Stimulated activated CD4-positive, alpha-beta T cell treated with anti-CD3 and anti-CD28 coated beads, Interleukin-1b, Interleukin-23, amount 100 ng/mL, for 24 hours (primary cell): ENCODE results near the gene GPATCH8.

Experiments used
- DNase-seq, 4 experiments: peaks; one replicate each; pipeline ENCODE4 v3.0.0-alpha.2; 2020; ENCODE audit warnings: low read depth in 4 of 4, low spot score in 1 of 4

GPATCH8 gene

GRCh38 chr17:44464037-44464436 is 39.2 kb downstream of the GPATCH8 start:
- no peak for DNase-seq

- no peak for DNase-seq
These were observed 51.4 kb downstream of the GPATCH8 start for GRCh38 chr17:44451832-44452231.

DNA sequence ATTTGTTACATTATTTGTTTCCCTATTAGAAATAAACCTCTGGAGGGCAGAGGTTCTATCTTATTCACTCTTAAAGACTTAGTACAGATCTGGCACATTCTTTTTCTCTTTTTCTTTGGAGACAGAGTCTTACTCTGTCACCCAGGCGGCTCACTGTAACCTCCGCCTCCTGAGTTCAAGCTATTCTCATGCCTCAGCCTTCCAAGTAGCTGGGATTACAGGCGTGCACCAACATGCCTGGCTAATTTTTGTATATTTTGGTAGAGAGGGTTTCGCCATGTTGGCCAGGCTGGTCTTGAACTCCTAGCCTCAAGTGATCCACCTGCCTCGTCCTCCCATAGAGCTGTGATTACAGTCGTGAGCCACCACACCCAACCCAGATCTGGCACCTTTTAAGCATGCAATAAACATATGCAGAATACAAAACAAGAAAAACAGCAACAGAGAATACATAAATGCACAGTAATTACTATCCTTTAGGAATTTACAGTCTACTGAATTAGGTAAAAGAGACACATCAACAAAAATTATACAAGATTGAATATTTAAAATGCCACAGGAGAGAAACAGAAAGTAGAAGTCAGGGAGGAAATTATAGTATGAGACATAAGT is 52.1 kb downstream of the GPATCH8 start:
- DNase-seq = no peak

DNA sequence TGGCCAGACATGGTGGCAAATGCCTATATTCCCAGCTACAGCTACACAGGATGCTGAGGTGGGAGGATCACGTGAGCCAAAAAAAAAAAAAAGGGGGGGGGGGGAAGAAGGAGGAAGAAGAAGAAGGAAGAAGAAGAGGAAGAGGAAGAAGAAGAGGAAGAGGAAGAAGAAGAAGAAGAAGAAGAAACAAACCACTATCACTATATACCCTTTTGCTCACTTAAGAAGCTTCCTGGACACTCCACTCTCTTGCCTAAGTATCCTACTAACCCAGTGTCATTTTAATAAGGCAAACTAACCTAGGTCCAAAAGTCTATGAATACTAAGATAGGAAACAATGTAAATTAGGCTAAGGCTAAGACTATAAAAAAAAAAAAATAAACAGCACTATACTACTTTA is 54.8 kb downstream of the GPATCH8 start:
- DNase-seq = no peak

GRCh38 chr17:44444735-44445105 is 58.5 kb downstream of the GPATCH8 start:
- no peak for DNase-seq

DNA sequence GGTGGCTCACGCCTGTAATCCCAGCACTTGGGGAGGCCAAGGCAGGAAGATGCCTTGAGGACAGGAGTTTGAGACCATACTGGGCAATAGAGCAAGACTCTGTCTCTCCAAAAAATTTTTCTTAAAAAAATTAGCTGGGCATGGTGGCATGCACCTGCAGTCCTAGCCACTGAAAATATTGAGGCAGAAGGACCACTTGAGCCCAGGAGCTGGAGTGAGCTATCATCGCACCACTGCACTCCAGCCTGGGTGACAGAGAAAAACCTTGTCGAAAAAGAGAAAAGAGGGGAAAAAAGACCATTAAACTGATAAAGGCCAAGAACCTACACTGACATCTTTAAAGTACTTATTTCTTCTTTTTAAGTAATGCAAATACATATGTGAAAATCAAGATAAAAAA is 60.4 kb downstream of the GPATCH8 start:
- no peak for DNase-seq

DNA sequence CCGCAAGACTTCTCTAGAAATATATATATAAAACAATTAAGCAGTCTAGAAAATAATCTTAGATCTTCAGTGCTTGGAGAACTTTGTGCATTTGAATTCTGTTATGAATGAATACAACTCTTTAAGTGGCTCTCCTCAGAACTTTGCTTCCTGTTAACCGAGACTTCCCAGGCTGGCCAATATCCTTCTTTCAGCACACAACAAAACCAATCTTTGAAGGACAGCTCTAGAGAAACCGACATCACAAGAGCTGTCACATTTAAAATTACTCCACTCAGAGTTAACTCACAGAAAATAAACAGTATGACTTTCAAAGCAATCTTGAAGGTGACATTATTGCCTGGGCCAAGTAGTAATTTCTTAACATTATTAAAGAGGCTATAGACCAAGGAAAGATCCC is 64.0 kb downstream of the GPATCH8 start:
- DNase-seq = no peak

DNA sequence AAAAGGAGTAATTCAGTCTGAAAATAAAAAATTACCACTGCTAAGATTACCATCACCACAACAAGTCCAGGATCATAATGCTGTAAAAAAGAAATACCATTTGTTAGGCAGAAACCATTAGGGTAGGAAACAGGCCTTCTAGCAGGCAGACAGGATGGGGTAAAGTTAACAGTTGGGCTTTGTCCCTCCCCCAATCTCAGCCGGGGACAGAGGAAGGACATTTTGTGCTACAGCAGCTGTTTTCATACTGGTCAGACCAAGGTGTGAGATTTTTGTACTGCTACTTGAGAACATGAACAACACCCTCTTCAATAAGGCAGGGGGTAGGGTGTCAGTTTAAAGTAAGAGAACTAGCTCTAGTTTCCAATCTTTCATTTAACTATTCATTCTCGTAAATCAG is 64.6 kb downstream of the GPATCH8 start:
- DNase-seq = no peak

DNA sequence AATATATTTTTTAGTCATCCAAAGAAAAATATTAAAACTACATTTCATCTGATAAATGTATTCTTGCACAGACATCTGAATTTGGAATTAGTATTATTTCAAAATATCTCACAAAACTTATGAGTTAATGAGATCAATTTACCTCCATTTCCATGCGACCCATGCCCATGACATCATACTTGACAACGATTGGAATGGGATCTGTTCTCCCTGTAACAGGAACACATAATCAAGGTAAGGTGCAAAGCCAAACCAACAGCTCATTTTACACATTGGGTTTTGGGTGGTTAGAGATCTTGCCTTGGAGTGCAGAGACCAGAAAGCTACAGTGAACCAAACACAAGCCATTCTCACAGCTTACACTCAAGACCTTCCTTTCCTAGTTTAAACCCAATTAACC is 66.9 kb downstream of the GPATCH8 start:
- DNase-seq = no peak

DNA sequence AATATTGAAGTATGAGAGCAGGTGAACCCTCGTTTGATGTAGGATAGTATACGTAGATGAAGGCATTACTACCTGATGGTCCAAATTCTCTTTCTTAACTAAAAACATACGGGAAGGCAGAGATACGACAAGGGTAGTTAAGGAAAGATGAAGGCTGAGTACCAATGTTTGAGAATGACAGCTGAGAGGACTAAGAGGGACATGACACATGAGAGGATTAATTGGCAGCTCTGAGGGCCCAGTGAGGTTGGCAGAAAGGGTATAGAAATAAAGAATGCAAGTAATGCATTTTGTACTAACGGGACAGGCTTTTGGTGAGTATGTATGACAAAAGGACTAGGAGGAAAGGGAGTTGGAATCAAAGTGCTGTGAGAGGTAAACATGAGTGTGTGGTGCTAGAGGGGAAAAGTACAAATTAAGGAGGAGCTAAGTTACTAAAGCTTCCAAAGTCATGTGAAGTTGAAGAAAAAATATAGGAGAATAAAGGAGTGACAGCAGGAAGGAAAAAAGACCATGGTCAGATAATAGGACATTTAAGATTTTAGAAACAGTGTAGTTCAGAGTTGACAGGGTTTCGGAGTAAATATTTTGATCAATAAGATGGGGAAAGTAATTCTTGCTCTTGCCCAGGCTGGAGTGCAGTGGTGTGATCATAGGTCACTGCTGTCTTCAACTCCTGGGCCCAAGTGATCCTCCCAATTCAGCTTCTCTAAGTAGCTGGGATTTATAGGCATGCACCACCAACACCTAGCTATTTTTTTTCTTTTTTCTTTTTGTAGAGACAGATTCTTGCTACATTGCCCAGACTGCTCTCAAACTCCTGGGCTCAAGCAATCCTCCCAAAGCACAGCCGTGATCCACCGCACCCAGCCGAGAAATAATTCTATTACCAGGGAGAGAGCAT is 70.7 kb downstream of the GPATCH8 start:
- no peak for DNase-seq

- DNase-seq = no peak
These were observed 78.3 kb downstream of the GPATCH8 start for GRCh38 chr17:44424828-44425461.

DNA sequence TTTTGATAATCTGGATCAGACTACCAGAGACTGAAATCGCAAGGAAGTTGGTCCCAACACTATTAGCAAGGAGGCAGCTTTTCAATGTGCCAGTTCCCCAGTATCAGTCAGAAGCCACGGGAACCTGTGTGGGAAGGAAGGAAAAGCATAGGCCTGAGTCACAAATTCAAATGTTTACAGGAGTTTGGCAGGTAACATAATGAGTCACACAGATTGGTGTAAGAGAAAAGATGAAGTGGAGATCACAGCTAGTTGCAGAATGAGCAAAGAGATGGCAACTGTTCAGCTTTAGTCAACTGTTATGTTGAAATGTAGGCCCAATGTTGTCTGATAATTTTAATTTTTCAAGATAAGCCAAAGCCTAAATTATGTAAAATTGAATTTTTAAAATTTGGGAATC is 85.7 kb downstream of the GPATCH8 start:
- no peak for DNase-seq

DNA sequence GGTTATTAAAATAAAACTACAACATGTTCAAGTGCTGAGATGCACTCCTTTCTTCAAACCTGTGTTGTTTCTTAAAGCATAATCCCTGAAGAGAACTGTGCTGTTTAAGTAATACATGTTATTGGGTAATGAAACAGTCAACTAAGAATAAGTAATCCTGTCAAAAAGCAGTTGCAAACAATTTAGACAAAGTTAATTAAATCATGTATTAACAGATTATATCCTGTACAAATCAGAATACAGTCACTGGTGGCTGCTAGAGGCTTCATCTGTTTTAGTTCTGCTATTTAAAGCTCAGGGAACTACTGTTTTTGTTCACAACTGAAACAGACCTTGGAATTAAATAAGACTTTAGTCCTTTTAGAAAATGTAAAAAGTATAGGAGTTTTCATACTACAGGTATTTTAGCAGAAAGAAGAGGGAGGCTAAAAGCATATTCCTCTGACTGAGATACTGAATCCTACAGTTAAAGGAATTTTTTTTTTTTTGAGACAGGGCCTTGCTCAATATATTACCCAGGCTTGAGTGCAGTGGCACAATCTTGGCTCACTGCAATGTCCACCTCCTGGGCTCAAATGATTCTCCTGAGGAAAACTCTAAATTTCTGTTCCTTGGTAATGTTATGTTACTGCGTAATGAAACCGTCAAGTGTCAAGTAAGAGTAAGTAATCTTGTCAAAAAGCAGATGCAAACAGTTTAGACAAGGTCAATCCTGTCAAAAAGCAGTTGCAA is 86.5 kb downstream of the GPATCH8 start:
- no peak for DNase-seq

GRCh38 chr17:44414394-44415155 is 88.6 kb downstream of the GPATCH8 start:
- no peak for DNase-seq

DNA sequence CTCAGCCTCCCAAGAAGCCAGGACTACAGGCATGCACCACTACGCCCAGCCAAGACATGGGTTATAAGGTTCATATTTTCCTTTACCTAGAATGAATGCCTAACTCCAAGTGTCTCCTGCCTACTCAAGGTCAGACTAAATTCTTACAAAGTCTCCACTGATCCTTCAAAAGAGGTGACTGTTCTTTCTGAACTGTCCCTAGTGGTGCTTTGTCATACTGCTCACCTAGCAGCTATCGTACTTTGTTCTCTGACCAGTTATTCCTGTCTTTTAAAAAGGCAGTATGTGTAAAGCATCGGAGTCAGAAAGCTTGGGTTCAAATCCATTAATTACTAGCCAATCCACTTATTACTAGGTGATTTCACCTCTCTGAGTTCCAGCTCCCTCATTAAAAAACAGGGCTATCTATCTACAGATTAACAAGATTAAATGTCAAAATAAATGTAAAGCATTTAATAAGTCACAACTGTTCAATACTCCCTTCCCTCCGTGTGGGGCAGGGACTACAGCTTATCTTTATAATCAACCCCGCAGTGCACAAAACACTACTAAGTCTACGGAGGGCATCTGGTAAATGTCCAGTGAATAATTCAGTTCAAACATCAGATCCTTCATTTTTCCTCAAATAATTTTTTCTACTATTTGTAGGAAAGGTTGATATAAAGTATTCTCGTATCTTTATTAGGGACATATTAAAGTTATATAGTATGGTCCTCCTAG is 93.7 kb downstream of the GPATCH8 start:
- DNase-seq = no peak

GRCh38 chr17:44408786-44409185 is 94.4 kb downstream of the GPATCH8 start:
- DNase-seq = no peak

GRCh38 chr17:44402564-44403172 is 100.5 kb downstream of the GPATCH8 start:
- DNase-seq = no peak

- DNase-seq = no peak
These were observed 102.9 kb downstream of the GPATCH8 start for GRCh38 chr17:44400226-44400847.
